ENCODE measurements around the gene RIOX2.
"Not testable (repeated sequence)": the region's sequence is repeated elsewhere in the genome, so short reads cannot be mapped to it uniquely, and the experiment has no call there.

The RIOX2 gene

DNA sequence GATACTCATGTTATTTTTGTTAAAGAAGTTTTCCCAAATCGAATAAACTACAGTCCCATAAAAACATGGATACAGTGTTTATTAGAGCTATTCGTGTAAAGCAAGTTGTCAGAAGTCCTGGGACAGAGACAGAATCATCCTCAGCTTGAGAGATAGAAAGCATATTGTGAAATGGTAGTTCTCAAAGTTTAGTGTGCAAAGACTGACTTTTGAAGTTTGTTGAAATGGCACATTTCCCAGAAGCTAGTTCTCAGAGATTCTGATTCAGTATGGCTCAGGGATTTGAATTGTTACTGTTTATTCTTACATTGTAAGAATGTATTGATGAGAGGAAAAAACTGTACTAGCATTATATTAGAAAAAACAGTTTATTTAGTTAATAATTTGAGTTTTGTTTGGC lies 40.7 kb upstream of the RIOX2 start:
- DNase-seq: no peak
- Histone ChIP-seq H3K27me3 (ENCODE audit: insufficient read depth, low read depth, severe bottlenecking) (no peaks in the 10 kb centered on the region), H3K9me3 (ENCODE audit: severe bottlenecking) (no peaks in the 10 kb centered on the region), H3K36me3 (no peaks in the 10 kb centered on the region), H3K27ac (no peak overlapping the region), H3K4me3 (ENCODE audit: low read depth, low read length) (no peak overlapping the region)
- TF ChIP-seq, protein P1, sequence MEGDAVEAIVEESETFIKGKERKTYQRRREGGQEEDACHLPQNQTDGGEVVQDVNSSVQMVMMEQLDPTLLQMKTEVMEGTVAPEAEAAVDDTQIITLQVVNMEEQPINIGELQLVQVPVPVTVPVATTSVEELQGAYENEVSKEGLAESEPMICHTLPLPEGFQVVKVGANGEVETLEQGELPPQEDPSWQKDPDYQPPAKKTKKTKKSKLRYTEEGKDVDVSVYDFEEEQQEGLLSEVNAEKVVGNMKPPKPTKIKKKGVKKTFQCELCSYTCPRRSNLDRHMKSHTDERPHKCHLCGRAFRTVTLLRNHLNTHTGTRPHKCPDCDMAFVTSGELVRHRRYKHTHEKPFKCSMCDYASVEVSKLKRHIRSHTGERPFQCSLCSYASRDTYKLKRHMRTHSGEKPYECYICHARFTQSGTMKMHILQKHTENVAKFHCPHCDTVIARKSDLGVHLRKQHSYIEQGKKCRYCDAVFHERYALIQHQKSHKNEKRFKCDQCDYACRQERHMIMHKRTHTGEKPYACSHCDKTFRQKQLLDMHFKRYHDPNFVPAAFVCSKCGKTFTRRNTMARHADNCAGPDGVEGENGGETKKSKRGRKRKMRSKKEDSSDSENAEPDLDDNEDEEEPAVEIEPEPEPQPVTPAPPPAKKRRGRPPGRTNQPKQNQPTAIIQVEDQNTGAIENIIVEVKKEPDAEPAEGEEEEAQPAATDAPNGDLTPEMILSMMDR (IDR thresholded peaks at IDR 0.05; ENCODE audit: low read depth, low read length): no peak

DNA sequence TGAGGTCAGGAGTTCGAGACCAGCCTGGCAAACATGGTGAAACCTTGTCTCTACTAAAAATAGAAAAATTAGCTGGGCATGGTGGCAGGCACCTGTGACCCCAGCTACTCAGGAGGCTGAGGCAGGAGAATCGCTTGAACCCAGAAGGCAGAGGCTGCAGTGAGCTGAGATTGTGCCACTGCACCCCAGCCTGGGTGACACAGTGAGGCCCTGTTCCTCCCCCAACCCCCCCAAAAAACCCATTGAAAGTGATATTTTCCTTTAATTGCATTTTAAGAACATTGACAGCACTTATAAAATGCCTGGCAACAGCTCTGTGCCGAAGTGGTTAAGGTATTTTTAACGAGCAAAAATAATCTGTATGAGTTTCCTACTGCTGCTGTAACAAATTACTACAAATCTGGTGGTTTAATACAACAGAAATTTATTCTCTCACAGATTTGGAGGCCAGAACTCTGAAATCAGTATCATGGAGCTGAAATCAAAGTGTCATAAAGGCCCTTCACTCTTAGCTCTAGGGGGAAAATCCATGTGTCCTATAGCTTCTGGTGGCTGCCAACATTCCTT lies 38.7 kb upstream of the RIOX2 start:
- H3K27ac ChIP-seq: not testable (repeated sequence)

DNA sequence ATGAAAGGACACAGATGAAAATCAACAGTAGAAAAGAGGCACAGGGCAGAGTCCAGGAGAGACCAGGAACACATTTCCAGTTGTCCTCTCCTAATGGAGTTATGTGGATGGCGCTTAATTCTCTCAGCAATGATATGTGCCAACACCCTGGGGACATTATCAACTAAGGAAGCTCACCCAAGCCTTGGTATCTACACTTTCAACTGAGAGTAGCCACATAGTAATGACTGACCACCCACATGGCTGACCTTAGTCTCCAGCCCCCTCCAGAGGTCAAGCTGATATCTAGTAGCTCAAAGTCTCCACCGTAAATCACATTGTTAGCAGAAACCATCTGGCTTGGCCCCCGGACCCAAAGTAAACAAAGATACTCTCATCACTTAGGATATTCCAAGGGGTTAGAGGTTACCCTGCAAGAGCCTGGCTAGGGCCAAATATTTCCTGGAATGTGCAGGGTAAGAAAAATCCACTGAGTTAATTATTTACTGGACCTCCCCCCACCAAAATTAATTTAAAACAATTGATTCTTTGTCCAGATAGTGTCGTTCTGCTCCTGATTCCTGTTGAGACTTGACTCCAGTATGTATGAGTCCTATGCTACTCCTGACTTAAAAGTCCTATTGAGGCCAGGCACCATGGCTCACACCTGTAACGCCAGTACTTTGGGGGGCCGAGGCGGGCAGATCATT lies 38.1 kb upstream of the RIOX2 start:
- DNase-seq: peak; percentile 30
- H3K27me3 ChIP-seq (ENCODE audit: insufficient read depth, low read depth, severe bottlenecking): no peaks in the 10 kb centered on the region
- no peaks in the 10 kb centered on the region for H3K9me3 ChIP-seq (ENCODE audit: severe bottlenecking)
- H3K36me3 ChIP-seq: no peaks in the 10 kb centered on the region
- H3K27ac ChIP-seq: no peak overlapping the region
- TF ChIP-seq, protein P1 (IDR thresholded peaks at IDR 0.05; ENCODE audit: low read depth, low read length): 0 out of 2 replicates have a peak, but pooled peaks have one; percentile 5
- no peak overlapping the region for H3K4me3 ChIP-seq (ENCODE audit: low read depth, low read length)

More for the DNA sequence above, 38.7 kb upstream of the RIOX2 start:
- H3K27me3 ChIP-seq (ENCODE audit: insufficient read depth, low read depth, severe bottlenecking); H3K9me3 ChIP-seq (ENCODE audit: severe bottlenecking); H3K4me3 ChIP-seq (ENCODE audit: low read depth, low read length); DNase-seq; H3K36me3 ChIP-seq: not testable (repeated sequence)

DNA sequence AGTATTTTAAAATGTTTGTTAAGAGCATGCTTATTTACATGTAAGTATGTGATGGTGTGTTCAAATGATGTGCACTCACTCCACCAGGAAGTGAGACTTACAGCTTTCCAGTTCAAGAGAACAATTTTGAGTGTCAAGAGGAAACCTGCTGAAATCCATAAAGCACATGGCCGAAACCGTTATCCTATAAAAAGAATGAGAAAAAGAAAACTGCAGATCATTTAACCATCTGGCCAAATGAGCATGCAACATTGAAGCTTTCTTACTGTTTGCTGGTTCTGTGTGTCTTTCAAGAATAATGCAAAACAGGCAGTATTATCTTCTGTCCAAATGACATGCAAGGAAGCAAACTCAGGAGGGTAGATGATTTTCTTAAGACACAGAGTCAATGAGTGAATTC lies 36.6 kb upstream of the RIOX2 start:
- Histone ChIP-seq H3K4me3 (ENCODE audit: low read depth, low read length) (no peak overlapping the region), H3K27me3 (ENCODE audit: insufficient read depth, low read depth, severe bottlenecking) (no peaks in the 10 kb centered on the region), H3K27ac (no peak overlapping the region), H3K36me3 (no peaks in the 10 kb centered on the region), H3K9me3 (ENCODE audit: severe bottlenecking) (no peaks in the 10 kb centered on the region)
- no peak for DNase-seq
- TF ChIP-seq, protein P1 (IDR thresholded peaks at IDR 0.05; ENCODE audit: low read depth, low read length): no peak

DNA sequence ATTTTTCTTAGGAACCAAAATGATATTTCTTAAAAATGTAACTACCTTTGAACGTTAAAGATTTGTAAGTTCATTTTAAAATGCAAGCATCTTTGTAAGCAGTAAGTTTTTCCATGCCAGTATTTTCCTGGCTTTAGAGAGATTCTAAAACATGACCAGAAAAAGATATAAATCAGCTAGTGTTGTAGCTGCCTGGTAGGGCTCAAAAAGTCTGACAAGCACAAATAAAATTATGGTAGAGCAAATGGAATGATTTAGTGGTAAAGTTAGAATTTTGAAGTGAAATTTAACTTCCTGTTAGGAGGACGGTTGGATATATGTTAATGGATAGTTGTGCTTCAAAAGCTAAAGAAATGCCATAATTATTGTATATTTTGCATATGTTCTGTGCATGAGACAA lies 33.2 kb upstream of the RIOX2 start:
- TF ChIP-seq, protein P1 (IDR thresholded peaks at IDR 0.05; ENCODE audit: low read depth, low read length): no peak
- H3K9me3 ChIP-seq (ENCODE audit: severe bottlenecking): no peaks in the 10 kb centered on the region
- H3K4me3 ChIP-seq (ENCODE audit: low read depth, low read length): no peak overlapping the region
- DNase-seq: no peak
- H3K27me3 ChIP-seq (ENCODE audit: insufficient read depth, low read depth, severe bottlenecking): no peaks in the 10 kb centered on the region
- H3K36me3 ChIP-seq: no peaks in the 10 kb centered on the region
- no peak overlapping the region for H3K27ac ChIP-seq

DNA sequence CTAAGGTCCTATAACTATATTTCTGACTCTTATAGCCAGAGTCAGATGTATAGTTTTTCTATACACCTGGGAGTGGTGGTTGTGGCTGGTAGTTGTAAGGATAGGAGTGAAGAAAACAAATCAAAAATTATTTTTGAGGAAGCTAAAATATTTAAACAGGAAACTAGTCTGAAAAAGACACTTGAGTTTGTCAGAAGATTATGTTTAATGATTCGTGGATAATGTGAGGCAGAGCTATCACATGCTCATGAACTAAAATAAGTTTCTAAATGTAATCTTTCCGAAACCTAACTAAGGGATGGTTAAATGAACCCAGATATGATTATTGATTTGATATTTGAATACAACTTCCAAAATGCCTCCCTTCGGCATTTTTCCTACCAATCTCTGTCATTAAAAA lies 32.5 kb upstream of the RIOX2 start:
- no peak for DNase-seq
- H3K36me3 ChIP-seq: no peaks in the 10 kb centered on the region
- no peaks in the 10 kb centered on the region for H3K9me3 ChIP-seq (ENCODE audit: severe bottlenecking)
- no peak overlapping the region for H3K27ac ChIP-seq
- H3K4me3 ChIP-seq (ENCODE audit: low read depth, low read length): no peak overlapping the region
- TF ChIP-seq, protein P1 (IDR thresholded peaks at IDR 0.05; ENCODE audit: low read depth, low read length): no peak
- no peaks in the 10 kb centered on the region for H3K27me3 ChIP-seq (ENCODE audit: insufficient read depth, low read depth, severe bottlenecking)

All from WERI-Rb-1 (cell line).